Ovary (tissue), 9 donors: ENCODE measurements around the gene DOCK10. TPM values are rescaled to one million over a fixed set of nuclear protein-coding genes. Genes with fewer than 3 reads are reported as not detected.

Source experiments
- DNase-seq, 5 donors: peaks; one replicate each; pipeline ENCODE4 v3.0.0-alpha.2; 2019 to 2020
- H3K27ac ChIP-seq, 2 donors: fragments of 200-600 bp; one replicate each; pipeline versions ENCODE4 v1.5.1 to v1.8.0; 2019 to 2022
- H3K27me3 ChIP-seq: fragments of 200-600 bp; one replicate; pipeline ENCODE4 v1.8.0; 2022
- H3K36me3 ChIP-seq: fragments of 200-600 bp; sonication (generic); one replicate; pipeline ENCODE4 v1.5.1; 2019
- H3K4me1 ChIP-seq: one replicate; pipeline ENCODE4 v1.8.1; 2013; ENCODE audit warnings: mild to moderate bottlenecking, moderate library complexity; ENCODE audit not compliant: insufficient read depth
- H3K4me3 ChIP-seq: fragments of 200-600 bp; sonication (generic); one replicate; pipeline ENCODE4 v1.5.1; 2017
- H3K9me3 ChIP-seq, 2 donors: fragments of 200-600 bp in 1 of 2; sonication (generic) in 1 of 2; one replicate each; pipeline versions ENCODE4 v1.5.1 to v1.8.1; 2013 to 2019; ENCODE audit warnings: mild to moderate bottlenecking in 1 of 2, moderate library complexity in 1 of 2
- CTCF ChIP-seq, 3 donors: fragments of 450-650 bp in 2 of 3; fragments of 200-600 bp in 1 of 3; IDR thresholded peaks; one replicate each; pipeline versions ENCODE4 v1.5.1 to v1.8.0; 2016 to 2022; ENCODE audit warnings: antibody characterized with exemption in 3 of 3, mild to moderate bottlenecking in 1 of 3
- EP300 ChIP-seq: sonication (generic); formaldehyde crosslinking; IDR thresholded peaks from one replicate; pipeline ENCODE4 v1.6.1; 2017; ENCODE audit warnings: antibody characterized with exemption
- POLR2A ChIP-seq: fragments of 450-650 bp; IDR thresholded peaks from one replicate; pipeline ENCODE4 v1.6.1; 2017; ENCODE audit warnings: antibody characterized with exemption, mild to moderate bottlenecking, moderate library complexity
- WGBS, 3 donors: extraction: QIAGEN DNeasy Blood & Tissue Kit in 1 of 3; methylation state at CpG; one replicate each; pipeline versions ENCODE4 v1.1.5 to v1.1.7; 2013 to 2017; 5-methylcytosine and 5-hydroxymethylcytosine counted together
- intact Hi-C, 4 donors: fragments of 100-400 bp; cut with DNase I; formaldehyde crosslinking; loops; one replicate each; pipeline versions ENCODE4 v1.11.0 to v1.15.1; 2022 to 2023
- polyA plus RNA-seq, 2 donors: library from polyadenylated mRNA; stranded (reverse); fragments of 200-250 nt in 1 of 2; fragments of 350-450 nt in 1 of 2; fragmentation: Illumina TruSeq in 1 of 2; extraction: RNeasy Lipid Tissue Mini Kit (QIAGEN cat#74804) in 1 of 2; gene quantifications; one replicate each; pipeline ENCODE4 v1.2.3, GENCODE V29; 2013 to 2014
- total RNA-seq, 7 donors: library from RNA; depleted of rRNA in 2 of 7; stranded (reverse); fragments of >200 nt in 2 of 7; fragmentation: NEBNext Ultra II Directional in 3 of 7; extraction: Animal tissue kit (Norgen Biotek cat#: 25700) in 3 of 7; gene quantifications; one replicate each; pipeline versions ENCODE4 v1.1.0 to v1.2.4, GENCODE V29; 2016 to 2023
- donor health status: DM: no; HTN: no; CAD: no; lungs with moderate emphysema.
- donor health status: DM: no; HTN: no; CAD: no.
- donor health status: Bipolar disorder and iron deficiency.
- donor health status: DM: yes; HTN: yes; CAD: no.
- donor health status: DM: no; HTN: no; CAD: no.
- donor health status: DM: yes; HTN: yes; CAD: no.

Gene DOCK10
- total and polyA plus RNA-seq, 9 donors, result 15.3 to 42.5 (median 31.2) TPM

- DNase-seq, result no peak
- Histone ChIP-seq H3K9me3 (no peaks in the 10 kb centered on the region), H3K27me3 (no peaks in the 10 kb centered on the region), H3K27ac (no peak overlapping the region), H3K36me3 (no peaks in the 10 kb centered on the region), H3K4me3 (no peak overlapping the region), H3K4me1 (no peaks in the 10 kb centered on the region)
- intact Hi-C loops, result no loop called here
- 82 to 83% (median 83%) methylated on average over 7 of the region's 7 CpGs for WGBS, 3 donors
- no peak for TF ChIP-seq CTCF (IDR thresholded peaks at IDR 0.05)
- TF ChIP-seq EP300, result no peak
- TF ChIP-seq POLR2A, result no peak
These were observed 221.8 kb downstream of the DOCK10 start for GRCh38 chr2:224820283-224820991.

GRCh38 chr2:224819075-224819474 is 223.2 kb downstream of the DOCK10 start:
- Histone ChIP-seq H3K27me3 (no peaks in the 10 kb centered on the region), H3K27ac (no peak overlapping the region), H3K36me3 (no peaks in the 10 kb centered on the region), H3K4me3 (no peak overlapping the region), H3K4me1 (no peaks in the 10 kb centered on the region), H3K9me3 (no peaks in the 10 kb centered on the region)
- WGBS, 3 donors, result 84 to 93% (median 89%) methylated on average over 2 of the region's 2 CpGs
- TF ChIP-seq POLR2A, result no peak
- no peak for TF ChIP-seq CTCF (IDR thresholded peaks at IDR 0.05)
- intact Hi-C loops, result no loop called here
- no peak for DNase-seq

- intact Hi-C loops, result no loop called here
- Histone ChIP-seq H3K4me3 (no peak overlapping the region), H3K36me3 (no peaks in the 10 kb centered on the region), H3K9me3 (no peaks in the 10 kb centered on the region), H3K27me3 (no peaks in the 10 kb centered on the region), H3K27ac (no peak overlapping the region), H3K4me1 (no peaks in the 10 kb centered on the region)
- DNase-seq, result no peak
- 85 to 95% (median 93%) methylated on average over 1 of the region's 1 CpG for WGBS, 3 donors
- no peak for TF ChIP-seq POLR2A
These were observed 224.6 kb downstream of the DOCK10 start for GRCh38 chr2:224817676-224818075.

GRCh38 chr2:224816816-224817215 is 225.5 kb downstream of the DOCK10 start:
- Histone ChIP-seq H3K4me3 (no peak overlapping the region), H3K27me3 (no peaks in the 10 kb centered on the region), H3K36me3 (no peaks in the 10 kb centered on the region), H3K9me3 (no peaks in the 10 kb centered on the region), H3K4me1 (no peaks in the 10 kb centered on the region), H3K27ac (no peak overlapping the region)
- TF ChIP-seq CTCF (IDR thresholded peaks at IDR 0.05), result no peak
- no peak for TF ChIP-seq POLR2A
- no peak for TF ChIP-seq EP300
- 88 to 91% (median 89%) methylated on average over 4 of the region's 4 CpGs for WGBS, 3 donors
- DNase-seq, result no peak
- intact Hi-C loops, result no loop called here

- H3K9me3 ChIP-seq, result no peaks in the 10 kb centered on the region
- H3K27me3 ChIP-seq, result no peaks in the 10 kb centered on the region
- WGBS, 3 donors, result 94 to 96% (median 95%) methylated on average over 1 of the region's 1 CpG
- H3K36me3 ChIP-seq, result no peaks in the 10 kb centered on the region
- no peak overlapping the region for H3K27ac ChIP-seq
- H3K4me3 ChIP-seq, result no peak overlapping the region
- intact Hi-C loops, result no loop called here
- TF ChIP-seq EP300 (no peak), CTCF (IDR thresholded peaks at IDR 0.05) (no peak), POLR2A (no peak)
- no peaks in the 10 kb centered on the region for H3K4me1 ChIP-seq
- no peak for DNase-seq
These were observed 228.7 kb downstream of the DOCK10 start for GRCh38 chr2:224813578-224813977.
